HG02943 (cell line): ENCODE measurements around the gene TOMM5.
"Not testable (repeated sequence)": the region's sequence is repeated elsewhere in the genome, so short reads cannot be mapped to it uniquely, and the experiment has no call there.

Experiments
- ATAC-seq: cut with Tn5 transposase; IDR thresholded peaks from one replicate; pipeline ENCODE4 v1.9.1; 2021; ENCODE audit warnings: mild to moderate bottlenecking, low read depth, moderate library complexity; ENCODE audit not compliant: unreplicated experiment

Gene TOMM5

DNA sequence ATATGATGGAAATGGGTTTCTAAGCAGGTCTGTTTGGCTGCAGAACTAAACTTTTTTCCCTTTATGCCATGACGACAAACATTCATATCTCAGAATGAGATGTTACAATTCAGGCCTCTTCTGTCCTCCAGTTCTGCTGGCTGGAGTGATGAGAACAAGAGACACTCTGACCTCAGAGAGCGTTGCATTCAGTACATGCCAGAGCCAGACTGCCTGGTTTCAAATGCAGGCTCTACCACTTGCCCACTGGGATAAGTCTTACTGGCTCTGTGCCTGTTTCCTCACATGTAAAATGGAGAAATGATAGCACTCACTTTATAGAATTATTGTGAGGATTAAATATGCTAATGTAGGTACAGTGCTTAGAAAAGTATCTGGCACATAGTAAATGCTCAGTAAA lies 24.8 kb upstream of the TOMM5 start:
- ATAC-seq = no peak

DNA sequence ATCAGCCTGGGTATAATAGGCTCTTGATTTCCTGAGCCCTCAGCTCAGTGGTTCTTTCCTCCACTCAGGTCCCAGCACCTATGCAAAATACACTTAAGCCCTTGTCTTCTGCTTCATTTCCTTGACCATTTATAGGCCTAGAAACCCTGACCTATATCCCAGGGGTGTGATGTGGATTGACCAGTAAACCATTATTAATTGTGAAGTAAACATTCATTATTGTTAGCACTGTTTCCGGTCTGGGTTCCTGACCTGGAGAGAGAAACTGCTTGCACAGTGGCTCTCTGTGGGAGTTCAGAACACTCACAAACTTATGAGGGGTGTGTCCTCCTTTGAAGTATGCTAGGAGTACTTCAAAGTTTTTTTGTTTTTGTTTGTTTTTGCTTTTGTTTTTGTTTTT lies 19.6 kb upstream of the TOMM5 start:
- ATAC-seq = no peak

DNA sequence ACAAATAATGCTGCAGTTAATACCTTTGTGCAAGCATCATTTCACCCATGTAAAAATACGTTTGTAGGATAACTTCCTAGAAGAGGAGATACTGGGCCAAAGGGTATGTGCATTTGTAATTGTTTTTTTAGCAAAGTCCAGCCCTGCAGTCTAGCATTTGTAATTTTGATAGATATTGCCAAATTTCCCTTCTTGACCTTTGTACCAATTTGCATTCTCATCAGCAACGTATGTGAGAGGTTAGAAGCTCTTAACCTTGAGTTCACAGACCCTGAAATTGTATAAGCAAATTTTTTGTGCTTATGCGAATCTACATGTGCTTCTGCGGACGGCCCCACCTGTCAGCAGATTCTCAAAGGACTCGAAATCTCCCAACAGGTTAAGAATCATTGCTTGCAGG lies 18.6 kb upstream of the TOMM5 start:
- ATAC-seq = no peak

DNA sequence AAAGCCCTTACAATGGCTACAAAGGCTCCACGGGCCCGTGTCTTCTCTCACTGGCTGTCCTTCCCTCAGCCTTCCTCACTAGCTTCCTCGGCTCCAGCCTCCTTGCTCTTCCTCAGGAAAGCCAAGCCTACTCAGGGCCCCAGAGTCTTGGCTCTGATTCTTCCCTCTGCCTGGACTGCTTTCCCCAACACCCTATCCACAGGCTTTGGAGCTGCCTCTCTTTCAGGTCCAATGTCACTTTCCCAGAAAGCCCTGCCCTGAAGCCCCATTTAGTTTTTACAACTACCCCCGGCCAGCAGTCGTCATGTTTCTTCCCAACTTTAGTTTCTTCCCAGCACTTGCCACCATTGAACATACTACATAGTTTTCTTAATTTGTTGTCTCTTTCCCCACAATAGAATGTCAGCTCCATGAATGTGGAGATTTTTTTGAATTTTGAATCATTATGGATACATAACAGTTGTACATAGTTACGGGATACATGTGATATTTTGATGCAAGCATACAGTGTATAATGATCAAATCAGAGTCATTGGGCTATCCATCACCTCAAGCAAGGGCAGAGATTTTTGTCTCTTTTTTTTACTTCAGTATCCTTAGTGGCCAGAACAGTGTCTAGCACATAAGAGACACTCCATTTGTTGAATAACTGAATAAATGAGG lies 17.5 kb upstream of the TOMM5 start:
- no peak for ATAC-seq

DNA sequence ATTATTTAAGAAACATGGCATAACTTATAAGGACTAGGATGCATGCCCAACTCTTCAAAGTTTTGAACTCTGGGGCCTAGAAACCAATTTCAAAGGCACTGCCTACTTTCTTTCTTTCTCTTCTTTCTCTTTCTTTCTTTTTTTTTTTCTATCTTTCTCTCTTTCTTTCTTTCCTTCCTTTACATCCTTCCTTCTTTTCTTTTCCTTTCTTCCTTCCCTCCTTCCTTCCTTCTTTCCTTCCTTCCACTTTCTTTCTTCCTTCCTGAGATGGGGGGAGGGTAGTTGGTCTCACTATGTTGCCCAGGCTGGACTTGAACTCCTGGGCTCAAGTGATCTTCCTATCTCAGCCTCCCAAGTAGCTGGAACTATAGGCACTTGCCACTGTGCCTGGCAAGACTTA lies 15.9 kb upstream of the TOMM5 start:
- no peak for ATAC-seq

DNA sequence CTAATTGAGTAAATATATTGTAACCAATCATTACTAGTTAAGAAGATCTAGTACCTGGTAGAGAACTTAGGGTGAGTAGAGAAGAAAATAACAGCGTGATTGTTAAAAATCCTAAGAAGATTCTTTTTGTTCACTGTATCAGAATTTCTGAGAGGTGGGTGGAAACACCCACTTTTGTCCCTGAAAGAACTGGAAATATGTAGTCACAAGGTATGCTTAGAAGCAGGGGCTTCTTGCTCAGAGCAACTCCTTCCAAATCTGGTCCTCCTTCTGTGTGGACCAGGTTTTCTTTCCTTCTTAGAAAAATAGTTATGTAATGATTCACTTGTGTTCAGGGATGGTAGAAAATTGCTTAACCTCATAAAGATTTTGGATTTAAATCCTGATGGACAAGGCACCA lies 11.9 kb upstream of the TOMM5 start:
- ATAC-seq = no peak

DNA sequence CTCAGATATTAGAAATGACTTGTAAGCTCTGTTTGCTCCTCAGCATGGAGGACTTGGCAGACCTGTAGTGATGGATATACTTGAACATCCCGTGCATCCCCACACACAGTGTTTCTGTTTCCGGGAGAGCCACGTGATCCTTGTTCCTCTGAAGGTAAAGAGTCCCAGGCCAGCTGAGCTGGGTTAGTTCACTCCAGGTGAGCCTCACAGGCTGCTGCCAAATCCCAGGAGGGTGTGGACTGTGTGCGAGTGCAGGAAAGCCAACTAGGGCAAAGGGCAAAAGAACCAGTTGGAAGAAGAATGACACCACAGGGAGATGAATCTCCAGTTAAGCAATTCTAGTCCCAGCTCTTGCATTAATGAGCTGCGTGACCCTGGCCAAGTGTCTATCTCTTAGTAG lies 10.4 kb upstream of the TOMM5 start:
- ATAC-seq = no peak

DNA sequence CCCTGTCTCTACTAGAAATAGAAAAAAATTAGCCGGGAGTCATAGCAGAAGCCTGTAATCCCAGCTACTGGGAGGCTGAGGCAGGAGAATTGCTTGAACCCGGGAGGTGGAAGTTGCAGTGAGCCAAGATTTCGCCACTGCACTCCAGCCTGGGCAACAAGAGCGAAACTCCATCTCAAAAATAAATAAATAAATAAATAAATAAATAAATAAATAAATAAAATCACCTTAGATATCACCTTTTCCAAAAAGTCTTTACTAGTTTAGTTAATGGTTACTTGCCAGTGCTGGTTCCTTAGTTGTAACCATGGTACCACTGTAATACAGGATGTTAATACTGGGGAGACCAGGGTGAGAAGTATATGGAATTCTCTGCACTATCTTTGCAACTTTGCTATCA lies 9.7 kb upstream of the TOMM5 start:
- not testable (repeated sequence) for ATAC-seq

DNA sequence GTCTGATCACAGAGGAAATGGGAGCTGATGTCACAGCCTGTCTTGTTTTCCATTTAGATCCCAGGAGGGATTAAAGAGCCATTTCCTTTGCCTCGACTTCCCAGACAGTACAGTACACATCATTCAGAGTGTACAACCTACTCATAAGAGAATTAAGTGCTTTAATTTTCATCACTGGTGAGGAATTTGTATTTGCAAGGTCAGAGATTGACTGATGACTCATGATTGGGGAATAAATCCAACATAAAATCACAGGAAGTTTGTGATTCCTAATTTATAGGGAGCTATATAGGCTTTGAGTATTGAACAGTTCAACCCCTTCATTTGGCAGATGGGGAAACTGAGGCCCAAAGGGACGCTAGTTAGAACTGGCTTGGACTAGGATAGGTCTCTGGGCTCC lies 4.1 kb upstream of the TOMM5 start:
- ATAC-seq = no peak

DNA sequence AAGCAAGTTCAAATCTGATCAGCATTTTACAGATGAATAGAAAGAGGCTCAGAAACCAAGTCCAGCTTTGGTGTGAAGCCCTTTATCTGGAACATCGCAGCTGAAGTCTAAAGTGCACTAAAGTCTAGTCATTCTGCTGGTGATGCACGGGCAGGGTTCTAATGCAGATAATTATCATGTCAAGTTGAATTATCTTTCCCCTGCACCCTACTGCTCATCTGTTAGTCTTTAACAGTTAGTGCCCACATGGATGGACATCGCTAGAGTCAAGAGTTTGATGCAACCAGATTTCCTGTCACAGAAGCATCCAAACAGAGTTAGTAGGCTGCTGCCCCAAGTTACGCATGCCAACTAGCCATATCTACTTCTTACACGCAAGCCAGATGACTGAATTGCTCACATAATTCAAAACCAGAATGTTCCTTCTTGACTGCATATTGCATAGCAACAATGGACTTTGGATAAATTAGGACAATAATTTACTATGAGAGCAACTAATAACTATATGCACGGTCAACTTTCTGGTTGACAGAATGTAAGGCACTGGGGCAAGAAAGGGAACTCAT lies 1.6 kb upstream of the TOMM5 start:
- no peak for ATAC-seq

DNA sequence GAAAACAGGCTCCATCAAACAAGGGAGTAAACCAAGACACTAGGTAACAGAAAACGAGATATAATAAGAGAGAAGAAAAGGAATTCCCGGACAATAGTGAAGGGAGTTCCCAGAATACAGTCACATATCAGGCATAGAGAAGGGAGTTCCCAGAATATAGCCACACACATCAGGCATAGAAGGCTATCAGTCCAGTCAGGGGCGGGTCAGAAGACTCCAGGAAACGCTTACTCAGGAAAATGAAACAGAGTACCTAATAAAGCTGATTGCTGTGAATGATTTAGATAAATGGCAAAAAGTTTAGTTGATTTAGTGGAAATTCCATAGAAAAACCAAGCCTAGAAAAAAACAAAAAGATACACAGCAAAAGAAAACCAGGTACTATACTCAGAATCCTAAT lies 4.9 kb downstream of the TOMM5 start:
- no peak for ATAC-seq

DNA sequence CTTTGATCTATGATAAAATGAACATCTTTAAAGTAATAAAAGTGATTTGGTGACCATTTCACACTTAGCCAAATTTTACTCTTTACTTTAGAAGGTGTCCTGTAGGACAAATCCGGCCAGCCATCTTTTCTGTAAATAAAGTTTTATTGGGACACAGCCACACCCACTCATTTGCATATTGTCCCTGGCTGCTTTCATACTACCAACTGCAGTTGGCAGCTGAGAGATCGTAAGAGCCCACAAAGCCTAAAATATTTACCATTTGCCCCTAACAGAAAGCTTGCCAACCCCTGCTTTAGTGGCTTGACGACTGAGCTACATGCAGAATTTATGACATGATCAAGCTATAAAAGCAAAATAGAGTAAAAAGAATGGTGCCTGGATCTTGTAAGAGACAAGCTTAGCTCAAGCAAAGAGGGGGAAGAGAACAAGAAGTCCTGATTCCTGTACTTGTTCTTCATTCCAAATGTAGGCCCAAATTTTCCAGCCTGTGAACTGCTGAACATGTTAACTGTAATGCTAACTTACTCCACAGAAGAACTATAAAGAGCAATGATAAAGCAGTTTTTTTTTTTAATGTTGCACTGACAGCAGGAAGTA lies 8.8 kb downstream of the TOMM5 start:
- no peak for ATAC-seq

DNA sequence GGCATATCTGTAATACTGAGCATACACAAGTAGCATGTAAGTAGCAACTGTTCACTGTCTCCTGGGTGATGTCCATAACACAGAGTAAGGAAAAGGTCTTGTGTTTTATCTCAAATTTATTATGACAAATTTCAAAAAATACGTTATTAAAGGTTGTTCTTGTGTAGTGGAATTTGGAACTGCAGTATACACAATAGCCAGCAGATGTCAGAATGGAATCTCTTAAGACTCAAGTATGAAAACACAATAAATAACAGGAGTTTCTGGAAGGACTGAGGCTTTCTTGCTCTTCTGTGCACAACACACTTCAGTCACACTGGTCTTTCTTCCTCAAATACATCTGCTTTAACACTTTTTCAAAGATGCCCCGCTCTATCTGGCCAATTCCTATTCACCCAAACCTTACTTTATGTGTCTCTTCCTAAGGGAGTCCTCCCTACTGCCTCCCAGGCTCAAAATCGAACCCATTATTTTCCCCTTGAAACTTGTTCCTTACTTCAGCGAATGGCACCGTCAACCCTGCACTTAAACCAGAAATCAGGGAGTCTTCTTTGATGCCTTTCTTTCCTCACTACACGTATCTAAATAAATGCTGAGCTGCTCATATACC lies 9.7 kb downstream of the TOMM5 start:
- ATAC-seq = no peak

DNA sequence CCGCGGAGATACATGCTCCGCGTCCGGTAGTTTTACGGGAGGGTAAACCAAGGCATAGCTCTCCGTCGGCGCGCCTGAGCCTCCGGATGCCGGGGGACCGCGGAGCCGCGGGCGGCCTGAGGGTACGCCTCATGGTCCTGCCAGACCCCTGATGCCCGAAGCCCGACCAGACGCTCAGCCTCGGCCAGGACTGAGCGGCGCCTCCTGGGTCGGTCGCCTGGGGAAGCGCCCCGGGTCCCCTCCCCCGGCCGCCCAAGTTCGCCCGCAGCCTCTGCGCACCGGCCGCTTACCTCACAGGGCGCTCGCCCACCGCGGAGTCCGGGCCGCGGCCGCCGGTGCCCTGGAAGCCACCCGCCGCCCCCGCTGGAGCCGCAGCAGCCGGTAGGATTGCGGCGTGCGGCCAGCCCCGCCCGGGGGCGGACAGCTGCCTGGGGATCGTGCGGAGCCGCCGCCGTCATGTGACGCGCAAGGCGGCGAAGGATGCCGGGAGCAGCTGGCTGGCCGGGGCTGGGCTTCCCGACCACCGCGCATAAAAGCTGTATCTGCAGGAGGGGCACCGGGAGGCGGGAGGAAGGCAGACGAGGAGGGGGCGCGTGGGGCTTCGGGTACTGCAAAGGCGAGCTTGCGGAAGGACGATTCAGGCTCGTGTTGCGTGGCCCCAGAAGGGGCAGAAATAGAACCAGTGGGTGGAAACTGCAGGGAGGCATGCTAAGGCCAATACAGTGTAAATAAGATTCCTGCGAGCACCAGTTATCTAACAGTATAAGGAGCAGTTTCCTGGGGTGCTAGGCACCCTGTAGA lies 16.3 kb downstream of the TOMM5 start, which contains the start of gene FBXO10:
FBXO10 (minus strand) TSS at position 460 of the 801 bp plus-strand sequence. CDS start 34,612 bp downstream, outside the sequence.
- ATAC-seq = peak; percentile 54

DNA sequence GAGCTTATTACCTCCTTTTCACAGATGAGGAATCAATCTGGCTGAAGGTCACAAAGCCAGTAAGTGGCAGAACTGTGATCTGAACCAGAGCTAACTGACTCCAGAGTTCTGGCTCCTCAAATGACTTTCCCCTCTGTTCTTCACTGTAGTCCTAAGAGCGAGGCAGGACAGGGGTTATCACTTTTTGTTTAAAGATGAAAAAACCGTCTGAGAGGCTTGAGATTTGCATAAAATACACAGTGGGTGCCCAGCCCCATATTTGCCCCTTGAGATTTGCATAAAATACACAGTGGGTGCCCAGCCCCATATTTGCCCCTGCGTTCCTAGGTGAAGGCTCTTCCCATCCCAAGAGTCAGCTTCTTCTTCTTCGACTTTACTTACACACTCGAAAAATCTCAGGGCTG lies 16.9 kb downstream of the TOMM5 start:
- peak; percentile 53 for ATAC-seq

DNA sequence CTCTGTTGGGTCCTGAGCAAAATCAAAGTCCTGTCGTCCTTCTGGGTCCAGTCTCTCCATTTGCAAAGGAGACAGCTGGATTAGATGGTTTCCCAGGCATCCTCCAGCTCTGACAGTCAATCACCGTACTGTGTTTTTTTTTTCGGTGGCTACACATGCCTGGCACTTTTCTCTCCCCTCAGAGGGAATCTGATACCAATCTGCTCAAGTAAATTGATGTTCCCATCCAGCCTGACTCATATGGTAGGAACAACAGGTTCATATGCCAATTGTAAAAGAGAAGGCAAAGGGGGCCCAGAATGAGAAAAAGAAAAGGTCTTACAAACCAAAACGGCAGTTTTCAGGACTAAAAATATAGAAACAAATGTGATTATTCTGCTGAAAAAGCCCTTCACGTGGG lies 17.4 kb downstream of the TOMM5 start:
- no peak for ATAC-seq

DNA sequence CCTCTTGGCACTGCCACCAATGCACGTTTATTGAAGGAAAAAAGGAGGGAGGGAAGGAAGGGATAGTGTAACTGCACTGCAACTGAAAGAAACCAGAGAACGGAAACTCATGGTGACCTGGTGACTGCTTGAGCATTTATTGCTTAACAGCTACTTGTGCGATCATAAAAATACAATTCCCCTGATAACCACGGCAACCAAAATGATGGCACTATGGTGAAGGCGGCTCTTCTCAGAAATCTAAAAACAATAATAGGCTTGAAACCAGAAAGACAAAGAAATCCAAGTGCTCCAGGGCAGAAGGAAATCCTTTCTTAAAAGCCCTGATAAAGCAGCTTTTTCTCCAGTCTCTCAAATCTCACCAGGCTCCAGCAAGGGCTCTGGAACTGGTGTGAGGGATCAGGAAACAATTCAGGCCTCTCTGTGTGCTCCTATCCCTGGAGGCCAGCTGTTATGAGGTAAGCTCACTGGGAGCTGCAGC lies 18.1 kb downstream of the TOMM5 start:
- ATAC-seq = no peak

DNA sequence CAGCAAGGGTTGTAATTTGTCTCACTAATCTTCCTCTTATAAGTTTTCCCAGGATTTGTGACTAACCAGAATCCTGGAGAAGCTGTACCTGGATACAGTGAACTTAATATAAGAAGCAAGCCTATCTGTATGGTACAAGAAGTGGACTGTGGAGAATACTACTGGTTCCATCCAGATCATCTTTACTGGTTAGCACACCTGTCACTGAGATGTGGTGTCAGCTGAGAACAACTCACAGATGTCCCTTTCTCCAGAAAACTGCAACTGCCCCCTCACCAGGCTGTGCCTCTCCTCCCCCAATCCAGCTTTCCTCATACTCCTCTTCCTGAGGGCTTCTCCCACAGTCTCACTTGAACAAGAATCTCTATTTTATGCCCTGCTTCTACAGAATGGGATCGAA lies 21.1 kb downstream of the TOMM5 start:
- no peak for ATAC-seq

DNA sequence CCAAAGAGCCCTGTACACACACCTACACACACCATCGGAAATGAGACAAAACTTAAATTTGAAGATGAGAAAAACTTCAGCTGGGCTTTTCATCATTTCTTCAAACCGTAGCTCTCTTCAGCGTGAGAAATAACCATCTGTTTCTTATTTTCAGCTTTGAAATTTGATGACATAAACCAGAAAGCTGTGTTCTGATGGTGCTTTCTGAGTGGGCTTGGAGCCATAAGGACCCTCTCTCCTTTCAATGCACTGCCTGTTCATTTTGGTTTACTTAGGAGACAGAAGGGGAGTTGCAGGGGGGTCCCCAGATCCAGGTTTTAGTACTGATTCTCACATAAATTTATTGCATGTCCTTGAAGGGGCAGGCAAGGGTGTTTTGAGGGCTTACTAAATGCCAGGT lies 25.7 kb downstream of the TOMM5 start:
- no peak for ATAC-seq

DNA sequence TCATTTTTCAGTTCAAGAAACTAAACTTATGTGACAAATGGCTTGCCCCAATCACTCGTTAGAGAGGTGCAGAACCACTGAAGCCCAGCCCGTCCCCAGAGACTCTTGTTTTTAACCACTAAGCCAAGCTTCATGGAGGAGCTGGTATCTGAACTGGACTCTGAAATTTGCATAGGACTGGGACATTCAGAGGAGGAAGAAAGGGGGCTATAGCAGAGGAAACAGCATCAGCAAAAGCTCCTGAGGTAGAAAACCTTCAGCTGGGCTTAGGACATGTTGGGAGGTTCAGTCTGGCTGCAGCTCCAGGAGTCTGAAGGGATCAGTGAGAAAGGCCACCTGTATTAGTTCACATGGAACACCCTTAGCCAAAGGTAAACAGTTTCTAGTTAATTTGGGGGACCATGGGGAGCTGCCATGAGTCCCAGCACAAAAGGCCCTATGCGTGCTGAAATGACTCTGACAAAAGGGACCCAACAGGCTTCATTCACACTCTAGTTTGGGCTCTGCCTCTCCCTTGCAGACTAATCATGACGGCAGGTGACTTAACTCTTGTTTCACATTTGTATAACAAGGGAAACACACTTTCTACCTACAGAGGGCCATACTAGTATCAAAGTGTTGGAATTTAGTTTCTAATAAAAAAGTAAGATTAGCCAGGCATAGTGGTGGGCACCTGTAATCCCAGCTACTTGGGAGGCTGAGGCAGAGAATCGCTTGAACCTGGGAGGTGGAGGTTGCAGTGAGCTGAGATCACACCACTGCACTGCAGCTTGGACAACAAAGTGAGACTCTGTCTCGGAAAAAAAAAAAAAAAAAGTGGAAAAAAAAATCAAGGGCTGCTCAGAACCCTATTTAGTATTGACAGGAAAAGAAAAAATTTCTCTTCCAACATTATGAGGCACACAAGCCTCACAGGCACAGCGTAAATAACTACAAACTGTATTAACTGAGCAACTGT lies 26.5 kb downstream of the TOMM5 start:
- ATAC-seq = peak; percentile 72
